Activated naive CD8-positive, alpha-beta T cell treated with anti-CD3 and anti-CD28 coated beads, Interleukin-2, amount 50 U/mL, for 24 hours (primary cell): ENCODE data around the gene SEC61G.

Source experiments
- ATAC-seq: fragments of 150-1000 bp; cut with Tn5 transposase; one replicate; pipeline ENCODE4 v1.10.0; 2021
- DNase-seq: peaks from one replicate; pipeline ENCODE4 v3.0.0; 2021
- H3K27ac Mint-ChIP-seq: one replicate; pipeline ENCODE4 v1.8.0; 2021; ENCODE audit warnings: mild to moderate bottlenecking, mixed read lengths
- H3K27me3 Mint-ChIP-seq: one replicate; pipeline ENCODE4 v1.8.0; 2021; ENCODE audit warnings: mixed read lengths
- H3K36me3 Mint-ChIP-seq: one replicate; pipeline ENCODE4 v1.8.0; 2021; ENCODE audit warnings: low read depth, mixed read lengths
- H3K4me1 Mint-ChIP-seq: one replicate; pipeline ENCODE4 v1.8.0; 2021; ENCODE audit warnings: mixed read lengths
- H3K4me3 Mint-ChIP-seq: one replicate; pipeline ENCODE4 v1.8.0; 2021; ENCODE audit warnings: mild to moderate bottlenecking, moderate library complexity, mixed read lengths
- H3K9me3 Mint-ChIP-seq: one replicate; pipeline ENCODE4 v1.8.0; 2021; ENCODE audit warnings: mixed read lengths

Gene SEC61G

GRCh38 chr7:54758702-54759592 is at the start of gene SEC61G:
Gene SEC61G, minus strand, starts transcription at chr7:54759211. Its CDS starts 1,623 bp downstream, at chr7:54757588.
- DNase-seq (peak; percentile 96), ATAC-seq (peak; percentile 92)
- Mint-ChIP-seq H3K36me3 (peaks cover 35% of the 10 kb centered on the region), H3K9me3 (no peaks in the 10 kb centered on the region), H3K27ac (peak within 1 kb of the TSS; percentile 96), H3K4me3 (peak within 1 kb of the TSS; percentile 98), H3K27me3 (peaks cover 8% of the 10 kb centered on the region), H3K4me1 (peaks cover 28% of the 10 kb centered on the region)

- H3K9me3 Mint-ChIP-seq: no peaks in the 10 kb centered on the region
- no peak overlapping the region for H3K27ac Mint-ChIP-seq
- peaks cover 6% of the 10 kb centered on the region for H3K27me3 Mint-ChIP-seq
- no peaks in the 10 kb centered on the region for H3K4me1 Mint-ChIP-seq
- no peaks in the 10 kb centered on the region for H3K36me3 Mint-ChIP-seq
- ATAC-seq (no peak), DNase-seq (no peak)
- no peak overlapping the region for H3K4me3 Mint-ChIP-seq
Measured at GRCh38 chr7:54802841-54803240, 43.8 kb upstream of the SEC61G start.

- H3K27me3 Mint-ChIP-seq: peaks cover 6% of the 10 kb centered on the region
- H3K9me3 Mint-ChIP-seq: no peaks in the 10 kb centered on the region
- H3K4me3 Mint-ChIP-seq: no peak overlapping the region
- H3K4me1 Mint-ChIP-seq: no peaks in the 10 kb centered on the region
- DNase-seq: no peak
- no peaks in the 10 kb centered on the region for H3K36me3 Mint-ChIP-seq
- H3K27ac Mint-ChIP-seq: no peak overlapping the region
- no peak for ATAC-seq
Measured at GRCh38 chr7:54802114-54802513, 43.1 kb upstream of the SEC61G start.

GRCh38 chr7:54799792-54800191 is 40.8 kb upstream of the SEC61G start:
- ATAC-seq: no peak

GRCh38 chr7:54798530-54798929 is 39.5 kb upstream of the SEC61G start:
- Mint-ChIP-seq H3K36me3 (no peaks in the 10 kb centered on the region), H3K9me3 (no peaks in the 10 kb centered on the region), H3K4me1 (no peaks in the 10 kb centered on the region), H3K27ac (no peak overlapping the region), H3K27me3 (peaks cover 16% of the 10 kb centered on the region), H3K4me3 (no peak overlapping the region)
- ATAC-seq (no peak), DNase-seq (no peak)

More at GRCh38 chr7:54799792-54800191, 40.8 kb upstream of the SEC61G start:
- Mint-ChIP-seq H3K4me3 (no peak overlapping the region), H3K27me3 (peaks cover 10% of the 10 kb centered on the region), H3K27ac (no peak overlapping the region), H3K4me1 (no peaks in the 10 kb centered on the region), H3K36me3 (no peaks in the 10 kb centered on the region), H3K9me3 (no peaks in the 10 kb centered on the region)
- no peak for DNase-seq

GRCh38 chr7:54796853-54797252 is 37.8 kb upstream of the SEC61G start:
- DNase-seq (no peak), ATAC-seq (no peak)
- no peaks in the 10 kb centered on the region for H3K36me3 Mint-ChIP-seq
- no peak overlapping the region for H3K4me3 Mint-ChIP-seq
- H3K27ac Mint-ChIP-seq: no peak overlapping the region
- no peaks in the 10 kb centered on the region for H3K4me1 Mint-ChIP-seq
- peaks cover 16% of the 10 kb centered on the region for H3K27me3 Mint-ChIP-seq
- H3K9me3 Mint-ChIP-seq: no peaks in the 10 kb centered on the region

GRCh38 chr7:54796150-54796549 is 37.1 kb upstream of the SEC61G start:
- peaks cover 18% of the 10 kb centered on the region for H3K27me3 Mint-ChIP-seq
- H3K36me3 Mint-ChIP-seq: no peaks in the 10 kb centered on the region
- no peak overlapping the region for H3K27ac Mint-ChIP-seq
- H3K9me3 Mint-ChIP-seq: no peaks in the 10 kb centered on the region
- no peak for ATAC-seq
- no peaks in the 10 kb centered on the region for H3K4me1 Mint-ChIP-seq
- no peak overlapping the region for H3K4me3 Mint-ChIP-seq
- DNase-seq: no peak

- H3K27ac Mint-ChIP-seq: no peak overlapping the region
- no peak for DNase-seq
- no peaks in the 10 kb centered on the region for H3K36me3 Mint-ChIP-seq
- no peaks in the 10 kb centered on the region for H3K9me3 Mint-ChIP-seq
- no peak for ATAC-seq
- H3K27me3 Mint-ChIP-seq: peaks cover 36% of the 10 kb centered on the region
- peaks cover 3% of the 10 kb centered on the region for H3K4me1 Mint-ChIP-seq
- H3K4me3 Mint-ChIP-seq: no peak overlapping the region
Measured at GRCh38 chr7:54792383-54792782, 33.4 kb upstream of the SEC61G start.

- Mint-ChIP-seq H3K4me1 (peaks cover 3% of the 10 kb centered on the region), H3K27me3 (peaks cover 27% of the 10 kb centered on the region)
Measured at GRCh38 chr7:54788664-54789063, 29.7 kb upstream of the SEC61G start.

GRCh38 chr7:54785261-54785660 is 26.2 kb upstream of the SEC61G start:
- DNase-seq (no peak), ATAC-seq (no peak)
- peaks cover 17% of the 10 kb centered on the region for H3K27me3 Mint-ChIP-seq
- H3K4me3 Mint-ChIP-seq: no peak overlapping the region
- H3K36me3 Mint-ChIP-seq: no peaks in the 10 kb centered on the region
- H3K9me3 Mint-ChIP-seq: no peaks in the 10 kb centered on the region
- no peak overlapping the region for H3K27ac Mint-ChIP-seq
- peaks cover 3% of the 10 kb centered on the region for H3K4me1 Mint-ChIP-seq

More at GRCh38 chr7:54788664-54789063, 29.7 kb upstream of the SEC61G start:
- Mint-ChIP-seq H3K36me3 (no peaks in the 10 kb centered on the region), H3K9me3 (no peaks in the 10 kb centered on the region), H3K4me3 (no peak overlapping the region), H3K27ac (no peak overlapping the region)
- DNase-seq: no peak
- ATAC-seq: peak; percentile 85

GRCh38 chr7:54783952-54784351 is 24.9 kb upstream of the SEC61G start:
- Mint-ChIP-seq H3K27me3 (peaks cover 11% of the 10 kb centered on the region), H3K4me3 (no peak overlapping the region), H3K4me1 (peaks cover 3% of the 10 kb centered on the region), H3K27ac (no peak overlapping the region), H3K9me3 (no peaks in the 10 kb centered on the region), H3K36me3 (no peaks in the 10 kb centered on the region)
- ATAC-seq (no peak), DNase-seq (no peak)

- peaks cover 3% of the 10 kb centered on the region for H3K27me3 Mint-ChIP-seq
- ATAC-seq (no peak), DNase-seq (no peak)
- no peaks in the 10 kb centered on the region for H3K9me3 Mint-ChIP-seq
- no peak overlapping the region for H3K4me3 Mint-ChIP-seq
- H3K27ac Mint-ChIP-seq: no peak overlapping the region
- H3K4me1 Mint-ChIP-seq: no peaks in the 10 kb centered on the region
- no peaks in the 10 kb centered on the region for H3K36me3 Mint-ChIP-seq
Measured at GRCh38 chr7:54782829-54783228, 23.8 kb upstream of the SEC61G start.

- H3K9me3 Mint-ChIP-seq: peaks cover under 1% of the 10 kb centered on the region
- no peaks in the 10 kb centered on the region for H3K36me3 Mint-ChIP-seq
- ATAC-seq (no peak), DNase-seq (no peak)
- no peak overlapping the region for H3K27ac Mint-ChIP-seq
- no peaks in the 10 kb centered on the region for H3K27me3 Mint-ChIP-seq
- no peaks in the 10 kb centered on the region for H3K4me1 Mint-ChIP-seq
- H3K4me3 Mint-ChIP-seq: no peak overlapping the region
Measured at GRCh38 chr7:54782314-54782713, 23.3 kb upstream of the SEC61G start.

GRCh38 chr7:54781134-54781920 is 22.3 kb upstream of the SEC61G start:
- peaks cover 2% of the 10 kb centered on the region for H3K27me3 Mint-ChIP-seq
- H3K36me3 Mint-ChIP-seq: no peaks in the 10 kb centered on the region
- ATAC-seq: no peak

GRCh38 chr7:54780490-54780889 is 21.5 kb upstream of the SEC61G start:
- no peak for ATAC-seq
- Mint-ChIP-seq H3K4me1 (no peaks in the 10 kb centered on the region), H3K36me3 (no peaks in the 10 kb centered on the region), H3K9me3 (peaks cover 14% of the 10 kb centered on the region), H3K4me3 (no peak overlapping the region), H3K27me3 (peaks cover 2% of the 10 kb centered on the region), H3K27ac (no peak overlapping the region)
- no peak for DNase-seq

More at GRCh38 chr7:54781134-54781920, 22.3 kb upstream of the SEC61G start:
- H3K9me3 Mint-ChIP-seq: peaks cover 10% of the 10 kb centered on the region
- no peak overlapping the region for H3K4me3 Mint-ChIP-seq
- H3K4me1 Mint-ChIP-seq: no peaks in the 10 kb centered on the region
- no peak for DNase-seq
- no peak overlapping the region for H3K27ac Mint-ChIP-seq
